Dendritic cell treated with granulocyte-macrophage colony-stimulating factor and Interleukin-4, amounts not matched to agents 40 ng/mL and 50 ng/mL, for 4 days (primary cell): ENCODE measurements around the gene KNG1.
"Not testable (repeated sequence)": the region's sequence is repeated elsewhere in the genome, so short reads cannot be mapped to it uniquely, and the experiment has no call there.

ENCODE experiments used
- H3K27ac Mint-ChIP-seq: one replicate; pipeline ENCODE4 v1.8.0; 2022; ENCODE audit warnings: mild to moderate bottlenecking, mixed read lengths
- H3K27me3 Mint-ChIP-seq: one replicate; pipeline ENCODE4 v1.8.0; 2022; ENCODE audit warnings: mild to moderate bottlenecking, mixed read lengths
- H3K36me3 Mint-ChIP-seq: one replicate; pipeline ENCODE4 v1.8.0; 2022; ENCODE audit warnings: low read depth, mixed read lengths
- H3K4me1 Mint-ChIP-seq: one replicate; pipeline ENCODE4 v1.8.0; 2022; ENCODE audit warnings: low read depth, mixed read lengths
- H3K4me3 Mint-ChIP-seq: one replicate; pipeline ENCODE4 v1.8.0; 2022; ENCODE audit warnings: mild to moderate bottlenecking, moderate library complexity, mixed read lengths
- H3K9me3 Mint-ChIP-seq: one replicate; pipeline ENCODE4 v1.8.0; 2022; ENCODE audit warnings: mixed read lengths
- intact Hi-C: fragments of 100-400 bp; cut with micrococcal nuclease; formaldehyde crosslinking; loops from one replicate; pipeline ENCODE4 v1.15.0; 2022

KNG1 gene

DNA sequence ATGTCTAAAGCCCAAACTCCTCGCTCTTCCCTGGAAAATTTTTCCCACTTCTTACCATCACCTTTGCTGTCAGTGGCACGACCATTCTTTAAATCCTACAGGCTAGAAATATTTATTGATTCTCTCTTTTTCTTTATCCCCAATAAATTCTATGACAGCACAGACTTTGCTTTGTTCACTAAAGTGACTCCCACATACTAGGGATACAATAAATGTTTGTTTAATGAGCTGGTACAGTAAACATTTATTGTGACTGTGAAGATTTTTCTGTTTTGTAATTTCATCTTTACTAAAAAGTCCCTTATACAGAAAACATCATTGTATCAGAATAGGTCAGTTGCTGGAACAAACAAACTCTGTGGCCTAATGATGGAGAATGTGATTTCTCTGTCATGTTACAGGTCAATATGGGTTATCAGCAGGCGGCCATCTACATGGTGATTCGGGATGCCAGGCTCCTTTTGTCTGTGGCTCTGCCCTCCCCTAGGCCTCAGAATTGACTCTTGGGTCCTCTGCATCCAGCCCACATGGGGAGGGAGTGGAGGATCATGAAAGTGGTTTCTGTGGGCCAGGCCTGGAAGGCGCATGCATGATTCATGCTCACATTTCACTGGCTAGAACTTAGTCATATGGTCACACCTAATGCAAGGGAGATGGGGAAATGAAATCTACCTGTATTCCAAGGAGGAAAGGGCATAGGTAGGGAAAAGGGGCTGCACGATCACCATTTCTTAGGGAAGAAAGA, 22.7 kb upstream of the KNG1 start:
- Mint-ChIP-seq H3K36me3 (no peaks in the 10 kb centered on the region), H3K9me3 (no peaks in the 10 kb centered on the region), H3K4me3 (no peak overlapping the region), H3K4me1 (no peaks in the 10 kb centered on the region), H3K27ac (no peak overlapping the region), H3K27me3 (peaks cover 10% of the 10 kb centered on the region)
- intact Hi-C loops = no loop called here

DNA sequence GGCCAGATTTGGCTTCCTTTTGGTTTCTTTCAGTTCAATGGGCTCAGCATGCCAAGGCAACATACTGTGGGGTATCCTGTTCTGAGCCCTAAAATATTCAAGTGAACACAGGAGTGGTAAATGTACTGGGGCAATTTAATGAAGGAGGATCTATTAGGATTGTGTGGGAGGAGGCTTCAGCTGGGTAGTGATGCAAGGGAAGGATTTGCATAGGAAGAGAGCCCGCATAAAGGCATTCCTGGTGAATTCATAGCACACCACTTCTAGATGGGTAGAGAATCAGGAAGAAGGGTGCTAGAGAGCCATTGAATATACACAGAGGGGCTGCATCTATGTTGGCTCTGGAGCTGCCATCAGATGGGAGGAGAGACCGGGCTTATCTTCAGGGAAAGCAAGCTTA, 20.6 kb upstream of the KNG1 start:
- intact Hi-C loops = no loop called here
- no peaks in the 10 kb centered on the region for H3K4me1 Mint-ChIP-seq
- no peak overlapping the region for H3K27ac Mint-ChIP-seq
- H3K36me3 Mint-ChIP-seq = no peaks in the 10 kb centered on the region
- H3K4me3 Mint-ChIP-seq = no peak overlapping the region
- H3K9me3 Mint-ChIP-seq = no peaks in the 10 kb centered on the region
- H3K27me3 Mint-ChIP-seq = peaks cover 6% of the 10 kb centered on the region

DNA sequence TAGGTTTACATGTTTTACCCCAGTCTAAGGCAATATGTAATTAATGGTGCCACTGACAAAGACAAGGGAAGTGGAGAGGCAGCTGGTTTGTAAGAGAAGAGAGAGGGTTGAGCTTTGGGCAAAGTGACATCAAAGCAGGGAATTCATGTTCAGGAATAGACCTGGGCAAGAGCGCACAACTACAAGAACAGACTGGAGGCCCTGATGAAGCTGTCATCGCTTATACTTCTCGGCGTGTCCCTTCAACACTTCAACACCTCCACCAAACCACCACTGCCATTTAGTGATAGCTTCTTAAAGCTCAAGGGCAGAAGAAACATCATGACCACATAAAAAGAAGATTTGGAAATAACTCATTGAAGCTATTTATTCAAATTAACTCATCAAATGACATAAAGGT, 19.6 kb upstream of the KNG1 start:
- Mint-ChIP-seq H3K27me3 (peaks cover 3% of the 10 kb centered on the region), H3K27ac (no peak overlapping the region), H3K9me3 (no peaks in the 10 kb centered on the region), H3K4me3 (no peak overlapping the region), H3K4me1 (no peaks in the 10 kb centered on the region), H3K36me3 (no peaks in the 10 kb centered on the region)
- intact Hi-C loops = no loop called here

DNA sequence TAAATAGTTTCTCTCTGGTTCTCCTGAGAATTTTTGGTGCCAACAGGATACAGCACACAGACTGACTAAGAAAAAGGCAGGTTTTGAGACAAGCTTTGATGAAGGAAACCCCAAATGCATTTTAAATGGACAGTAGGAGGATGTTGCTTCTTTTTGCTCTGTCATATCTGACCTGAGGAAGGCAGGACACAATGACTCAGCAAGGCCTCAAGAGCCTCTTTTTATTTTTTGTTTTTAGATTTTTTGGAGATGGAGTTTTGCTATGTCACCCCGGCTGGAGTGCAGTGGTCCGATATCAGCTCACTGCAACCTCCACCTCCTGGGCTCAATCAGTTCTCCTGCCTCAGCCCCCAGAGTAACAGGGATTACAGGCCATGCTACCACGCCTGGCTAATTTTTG, 16.9 kb upstream of the KNG1 start:
- Mint-ChIP-seq H3K9me3 (no peaks in the 10 kb centered on the region), H3K4me3 (no peak overlapping the region), H3K4me1 (no peaks in the 10 kb centered on the region), H3K27me3 (peaks cover 5% of the 10 kb centered on the region), H3K36me3 (no peaks in the 10 kb centered on the region), H3K27ac (no peak overlapping the region)
- intact Hi-C loops = no loop called here

DNA sequence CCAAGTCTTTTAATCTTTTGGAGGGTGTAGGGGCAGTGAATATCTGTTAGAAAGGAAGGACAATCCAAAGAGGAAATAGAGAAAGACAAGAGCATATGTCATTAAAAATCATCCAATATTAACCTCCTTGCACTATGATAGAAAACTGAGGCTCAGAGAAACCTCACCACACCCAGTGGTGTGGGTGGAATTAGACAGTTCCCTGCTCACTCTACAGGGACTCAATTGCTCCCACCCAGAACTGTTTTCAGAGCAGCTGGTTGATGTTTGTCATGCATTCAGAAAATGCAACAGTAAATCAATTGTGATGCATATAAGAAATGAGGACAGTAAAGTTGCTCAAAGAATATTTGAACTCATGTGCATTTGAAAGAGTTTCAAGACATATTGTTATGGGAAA, 14.7 kb upstream of the KNG1 start:
- H3K27me3 Mint-ChIP-seq = peaks cover 13% of the 10 kb centered on the region
- H3K27ac Mint-ChIP-seq, intact Hi-C loops, H3K4me1 Mint-ChIP-seq, H3K4me3 Mint-ChIP-seq, H3K9me3 Mint-ChIP-seq, H3K36me3 Mint-ChIP-seq: not testable (repeated sequence)

DNA sequence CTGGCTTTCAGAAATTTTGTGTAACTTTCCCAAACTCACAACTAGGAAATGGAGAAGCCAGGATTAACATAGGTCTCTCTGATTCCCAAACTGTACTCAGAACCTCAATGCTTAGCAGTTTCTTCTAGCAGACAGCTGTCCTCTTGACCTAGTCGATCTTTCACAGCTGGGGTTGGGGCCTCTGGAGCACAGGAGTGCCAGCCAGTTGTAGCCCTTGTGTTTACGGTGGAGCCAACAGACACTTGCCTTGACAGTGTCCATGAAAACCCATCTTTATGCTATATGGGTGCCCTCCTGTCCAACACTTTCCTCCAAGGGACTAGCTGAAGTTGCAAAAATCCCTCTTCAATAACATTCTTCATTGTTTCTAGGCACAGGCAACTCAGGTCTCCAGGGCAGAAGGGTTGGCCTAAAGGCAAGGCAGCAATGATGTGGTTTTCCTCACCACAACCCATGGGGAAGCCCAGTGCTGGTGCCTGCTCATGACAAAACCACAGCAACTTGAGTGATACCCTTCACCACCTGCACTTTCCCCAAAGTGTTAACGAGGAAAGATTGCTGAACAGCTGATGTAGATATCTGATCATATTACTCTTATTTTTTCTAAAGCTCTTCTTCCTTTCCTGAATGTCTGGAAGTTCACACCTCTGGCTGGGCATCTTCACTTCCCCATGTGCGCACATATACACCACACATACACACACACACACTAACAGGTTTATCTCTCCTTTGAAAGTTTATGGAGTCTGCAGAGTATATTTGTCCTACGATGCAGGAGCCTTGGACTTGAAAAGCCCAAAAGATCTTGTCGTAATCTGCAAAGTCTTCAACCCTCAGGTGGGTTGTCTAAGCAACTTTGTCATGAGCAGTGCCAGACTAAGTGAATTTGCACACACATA, 11.0 kb upstream of the KNG1 start:
- no peak overlapping the region for H3K4me3 Mint-ChIP-seq
- intact Hi-C loops = no loop called here
- H3K4me1 Mint-ChIP-seq = no peaks in the 10 kb centered on the region
- no peak overlapping the region for H3K27ac Mint-ChIP-seq
- H3K9me3 Mint-ChIP-seq = no peaks in the 10 kb centered on the region
- no peaks in the 10 kb centered on the region for H3K36me3 Mint-ChIP-seq
- peaks cover 14% of the 10 kb centered on the region for H3K27me3 Mint-ChIP-seq

DNA sequence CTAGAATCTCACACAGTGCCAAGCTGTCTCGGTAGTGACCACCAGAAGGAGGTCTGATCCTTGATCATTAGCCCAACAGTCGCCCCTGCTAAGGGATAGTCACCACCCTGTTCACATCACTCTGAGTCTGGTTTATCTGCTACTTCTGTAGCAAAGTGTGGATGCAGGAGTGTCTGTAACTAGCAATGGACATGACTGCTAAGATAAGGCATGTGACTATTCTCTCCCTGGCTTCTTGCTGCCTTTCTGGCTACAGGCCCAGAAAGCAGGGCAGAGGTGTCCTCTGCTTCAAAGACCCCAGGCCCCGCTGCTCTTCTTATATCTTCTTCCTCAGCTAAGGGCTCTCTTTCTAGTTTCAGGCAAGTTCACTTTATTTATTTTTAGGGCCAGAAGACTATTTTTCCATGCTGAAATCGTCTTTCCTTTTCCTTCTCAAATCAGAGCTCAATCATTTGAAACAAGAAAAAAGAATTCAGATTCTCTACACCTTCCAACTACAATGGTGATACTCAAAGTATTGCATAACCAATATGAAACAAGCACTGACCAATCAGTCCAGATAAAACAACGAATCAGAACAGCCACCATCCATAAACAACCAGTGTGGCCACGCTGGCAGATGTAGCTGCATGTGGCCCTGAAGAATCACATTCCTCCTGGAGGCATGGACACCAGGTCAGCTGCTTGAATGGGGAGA, 8.0 kb upstream of the KNG1 start:
- Mint-ChIP-seq H3K36me3 (no peaks in the 10 kb centered on the region), H3K4me1 (no peaks in the 10 kb centered on the region), H3K9me3 (no peaks in the 10 kb centered on the region), H3K4me3 (no peak overlapping the region), H3K27me3 (peaks cover 11% of the 10 kb centered on the region), H3K27ac (no peak overlapping the region)
- intact Hi-C loops = no loop called here

DNA sequence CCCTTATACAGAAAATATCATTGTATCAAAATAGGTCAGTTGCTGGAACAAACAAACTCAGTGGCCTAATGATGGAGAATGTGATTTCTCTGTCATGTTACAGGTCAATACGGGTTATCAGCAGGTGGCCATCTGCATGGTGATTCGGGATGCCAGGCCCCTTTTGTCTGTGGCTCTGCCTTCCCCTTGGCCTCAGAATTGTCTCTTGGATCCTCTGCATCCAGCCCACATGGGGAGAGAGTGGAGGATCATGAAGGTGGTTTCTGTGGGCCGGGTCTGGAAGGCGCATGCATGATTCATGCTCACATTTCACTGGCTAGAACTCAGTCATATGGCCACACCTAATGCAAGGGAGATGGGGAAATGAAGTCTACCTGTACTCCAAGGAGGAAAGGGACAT, 6.5 kb upstream of the KNG1 start:
- H3K36me3 Mint-ChIP-seq, H3K9me3 Mint-ChIP-seq, H3K27ac Mint-ChIP-seq, H3K27me3 Mint-ChIP-seq, H3K4me3 Mint-ChIP-seq, H3K4me1 Mint-ChIP-seq, intact Hi-C loops: not testable (repeated sequence)

DNA sequence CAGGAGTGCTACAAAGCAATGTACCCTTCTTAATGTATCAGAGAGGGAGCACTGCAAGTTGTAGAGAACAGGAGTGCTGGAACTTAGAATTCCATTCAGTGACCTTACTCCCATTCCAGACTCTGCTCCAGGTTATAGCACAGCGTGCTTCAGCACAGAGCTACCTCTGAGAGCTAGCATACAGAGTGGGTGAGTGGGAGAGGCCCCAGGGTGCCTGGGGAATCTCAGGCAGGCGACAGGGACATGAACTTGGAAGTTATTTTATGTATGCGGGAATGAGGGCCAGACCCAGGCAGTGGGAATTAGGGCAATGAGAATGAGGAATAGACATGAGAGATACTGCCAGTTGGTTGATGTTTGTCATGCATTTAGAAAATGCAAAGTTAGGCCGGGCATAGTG, 3.7 kb upstream of the KNG1 start:
- Mint-ChIP-seq H3K4me1 (no peaks in the 10 kb centered on the region), H3K27ac (no peak overlapping the region), H3K9me3 (no peaks in the 10 kb centered on the region), H3K36me3 (no peaks in the 10 kb centered on the region), H3K27me3 (peaks cover 2% of the 10 kb centered on the region), H3K4me3 (no peak overlapping the region)
- intact Hi-C loops = no loop called here

DNA sequence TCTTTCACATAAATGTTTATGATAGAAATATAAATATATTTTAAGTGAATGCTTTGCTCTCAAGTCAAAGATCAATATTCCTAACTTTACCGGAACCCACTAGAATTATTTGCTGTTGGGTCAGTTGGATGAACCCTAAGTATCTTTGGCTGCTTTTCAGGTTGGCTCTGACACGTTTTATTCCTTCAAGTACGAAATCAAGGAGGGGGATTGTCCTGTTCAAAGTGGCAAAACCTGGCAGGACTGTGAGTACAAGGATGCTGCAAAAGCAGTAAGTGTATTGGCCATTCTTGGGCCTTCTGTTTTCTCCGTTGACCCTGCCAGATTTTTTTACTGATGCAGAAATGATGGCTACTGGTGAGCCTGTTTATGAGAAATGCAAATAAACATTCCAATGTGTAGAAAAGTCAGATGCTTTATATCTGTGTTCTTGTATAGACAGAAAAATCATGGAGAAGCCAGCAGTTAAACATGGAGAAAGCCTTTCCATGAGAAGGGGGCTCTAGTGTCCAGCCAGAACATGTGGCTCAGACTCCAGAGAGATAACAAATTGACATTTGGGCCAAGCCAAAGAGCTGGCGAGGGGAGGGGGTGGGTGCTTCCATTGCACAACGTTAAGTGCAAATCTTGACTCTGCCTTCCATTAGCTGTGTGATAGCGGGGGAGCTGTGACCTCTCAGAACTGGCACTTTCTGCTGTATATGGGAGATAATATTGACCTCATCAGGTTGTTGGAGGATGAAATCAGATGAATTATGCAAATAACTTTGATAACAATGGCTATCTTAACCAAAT, 3.0 kb downstream of the KNG1 start:
- no peak overlapping the region for H3K27ac Mint-ChIP-seq
- H3K9me3 Mint-ChIP-seq = no peaks in the 10 kb centered on the region

DNA sequence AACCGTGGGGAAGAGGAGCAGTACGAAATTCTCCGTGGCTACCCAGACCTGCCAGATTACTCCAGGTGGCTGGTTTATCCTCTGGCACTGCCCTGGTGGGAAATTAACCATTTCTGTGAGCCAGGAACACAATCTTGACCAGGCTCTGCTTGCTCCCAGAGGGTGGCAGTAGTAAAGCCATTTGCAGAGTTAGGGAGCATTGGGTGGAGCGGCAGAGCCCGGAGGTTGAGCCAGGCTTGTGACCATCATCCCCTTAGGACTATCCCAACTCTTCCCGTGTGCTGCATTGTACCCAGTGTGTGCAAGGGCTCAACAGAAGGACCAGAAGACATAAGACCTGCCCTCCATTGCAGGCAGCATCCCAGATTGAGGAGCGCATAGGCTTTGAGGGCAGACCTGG, 5.3 kb downstream of the KNG1 start:
- intact Hi-C loops = no loop called here
- H3K4me1 Mint-ChIP-seq = peaks cover 5% of the 10 kb centered on the region
- peaks cover 6% of the 10 kb centered on the region for H3K27me3 Mint-ChIP-seq
- no peaks in the 10 kb centered on the region for H3K9me3 Mint-ChIP-seq
- no peak overlapping the region for H3K4me3 Mint-ChIP-seq
- H3K36me3 Mint-ChIP-seq = no peaks in the 10 kb centered on the region
- H3K27ac Mint-ChIP-seq = no peak overlapping the region

More for the DNA sequence above, 3.0 kb downstream of the KNG1 start:
- H3K4me3 Mint-ChIP-seq = no peak overlapping the region
- peaks cover 6% of the 10 kb centered on the region for H3K27me3 Mint-ChIP-seq
- no peaks in the 10 kb centered on the region for H3K36me3 Mint-ChIP-seq
- intact Hi-C loops = no loop called here
- peaks cover 5% of the 10 kb centered on the region for H3K4me1 Mint-ChIP-seq

DNA sequence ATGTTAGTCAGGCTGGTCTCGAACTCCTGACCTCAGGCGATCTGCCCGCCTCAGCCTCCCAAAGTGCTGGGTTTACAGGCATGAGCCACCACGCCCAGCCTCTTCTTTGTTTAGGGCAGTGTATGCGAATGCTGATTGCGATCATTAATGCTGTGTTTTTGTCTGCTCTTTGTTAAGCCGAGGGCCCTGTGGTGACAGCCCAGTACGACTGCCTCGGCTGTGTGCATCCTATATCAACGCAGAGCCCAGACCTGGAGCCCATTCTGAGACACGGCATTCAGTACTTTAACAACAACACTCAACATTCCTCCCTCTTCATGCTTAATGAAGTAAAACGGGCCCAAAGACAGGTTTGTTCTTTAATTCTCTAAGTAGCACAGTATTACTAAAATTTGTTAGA, 7.8 kb downstream of the KNG1 start:
- no peak overlapping the region for H3K27ac Mint-ChIP-seq
- intact Hi-C loops = no loop called here
- H3K4me1 Mint-ChIP-seq = peaks cover 5% of the 10 kb centered on the region
- H3K36me3 Mint-ChIP-seq = no peaks in the 10 kb centered on the region
- H3K4me3 Mint-ChIP-seq = no peak overlapping the region
- peaks cover 7% of the 10 kb centered on the region for H3K27me3 Mint-ChIP-seq
- no peaks in the 10 kb centered on the region for H3K9me3 Mint-ChIP-seq

DNA sequence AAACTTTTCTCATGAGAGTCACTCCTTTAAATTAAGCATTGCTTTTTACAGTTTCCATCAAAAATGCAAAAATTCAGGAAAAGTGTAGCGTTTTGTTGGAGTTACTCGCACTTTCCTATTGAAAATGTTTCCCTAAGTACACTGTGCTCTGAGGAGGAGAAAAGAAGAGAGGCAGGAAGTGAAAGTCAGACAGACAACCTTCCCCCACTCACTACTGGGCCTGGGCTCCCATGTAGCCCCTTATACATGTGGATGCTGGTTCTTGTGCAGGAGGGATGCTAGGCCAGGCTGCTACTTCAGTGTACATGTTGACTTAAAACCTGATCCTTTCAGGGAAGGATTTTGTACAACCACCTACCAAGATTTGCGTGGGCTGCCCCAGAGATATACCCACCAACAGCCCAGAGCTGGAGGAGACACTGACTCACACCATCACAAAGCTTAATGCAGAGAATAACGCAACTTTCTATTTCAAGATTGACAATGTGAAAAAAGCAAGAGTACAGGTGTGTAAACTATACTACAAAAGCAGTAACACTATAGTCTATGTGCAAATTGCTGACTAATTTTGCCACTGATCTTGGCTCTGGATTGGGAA, 15.1 kb downstream of the KNG1 start:
- Mint-ChIP-seq H3K27me3 (peaks cover 1% of the 10 kb centered on the region), H3K27ac (no peak overlapping the region), H3K36me3 (no peaks in the 10 kb centered on the region), H3K4me3 (no peak overlapping the region), H3K4me1 (no peaks in the 10 kb centered on the region), H3K9me3 (no peaks in the 10 kb centered on the region)
- intact Hi-C loops = no loop called here
